ENCODE results near the gene TEAD1.

Gene TEAD1

GRCh38 chr11:12993626-12994025 lies 319.4 kb downstream of the TEAD1 start:
- TF ChIP-seq CTCF (IDR thresholded peaks at IDR 0.05; ENCODE audit: low read depth, low read length) = no peak
- no peak overlapping the region for H3K4me3 ChIP-seq (replicated peaks in 1 of 2; ENCODE audit: low read depth in 2 of 2, low read length in 2 of 2)
- DNase-seq (ENCODE audit: low read depth in 2 of 2) = no peak

Data from cardiac fibroblast (primary cell).